CD4-positive, alpha-beta T cell treated with Interleukin-4 for 4 hours (primary cell): Measurements from ENCODE around the gene CYGB.
"Not testable (repeated sequence)": the region's sequence is repeated elsewhere in the genome, so short reads cannot be mapped to it uniquely, and the experiment has no call there.

Source experiments
- DNase-seq: peaks from one replicate; pipeline ENCODE4 v3.0.0-alpha.2; 2020

Gene CYGB

GRCh38 chr17:76566988-76567431, 29.5 kb upstream of the CYGB start:
- DNase-seq = no peak

DNA sequence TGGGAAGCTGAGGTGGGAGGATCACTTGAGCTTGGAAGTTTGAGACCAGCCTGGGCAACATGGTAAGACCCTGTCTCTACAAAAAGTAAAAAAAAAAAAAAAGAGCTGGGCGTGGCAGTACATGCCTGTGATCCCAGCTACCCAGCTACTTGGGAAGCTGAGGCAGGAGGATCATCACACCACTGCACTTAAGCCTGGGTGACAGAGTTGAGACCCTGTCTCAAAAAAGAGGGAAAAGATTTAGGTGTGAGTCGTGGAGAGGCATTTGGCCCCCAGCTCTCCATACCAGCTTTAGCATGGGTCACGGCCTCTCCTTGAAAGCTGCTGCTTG, 29.1 kb upstream of the CYGB start:
- no peak for DNase-seq

GRCh38 chr17:76565728-76566612, 28.5 kb upstream of the CYGB start:
- no peak for DNase-seq

- DNase-seq = peak; percentile 27
These were observed 27.6 kb upstream of the CYGB start for GRCh38 chr17:76564991-76565727.

DNA sequence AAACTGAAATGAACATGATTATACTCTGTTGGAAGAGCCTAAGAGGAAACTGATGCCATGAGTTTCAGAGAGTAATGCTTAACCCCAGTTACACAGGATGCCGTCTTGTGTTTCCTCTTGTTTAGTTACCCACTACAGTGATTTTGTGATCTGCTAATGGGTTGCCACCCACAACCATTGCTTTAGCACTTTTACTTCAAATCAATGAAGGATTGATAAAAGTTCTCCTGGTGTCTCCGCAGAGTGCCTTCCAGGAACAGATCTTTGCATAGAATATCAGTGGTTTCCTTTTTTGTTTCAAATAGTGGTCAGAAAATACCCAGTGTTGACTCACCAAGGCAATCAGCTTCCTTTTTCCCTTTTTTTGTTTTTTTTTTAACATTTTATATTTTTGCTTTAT, 25.9 kb upstream of the CYGB start:
- DNase-seq = peak; percentile 30

GRCh38 chr17:76562734-76563148, 25.2 kb upstream of the CYGB start:
- no peak for DNase-seq

GRCh38 chr17:76561799-76562268, 24.3 kb upstream of the CYGB start:
- no peak for DNase-seq

- DNase-seq = peak; percentile 75
These were observed 23.8 kb upstream of the CYGB start for GRCh38 chr17:76561332-76561731.

GRCh38 chr17:76560877-76561221, 23.3 kb upstream of the CYGB start:
- DNase-seq = no peak

- no peak for DNase-seq
These were observed 22.7 kb upstream of the CYGB start for GRCh38 chr17:76560036-76560876.

GRCh38 chr17:76559460-76559859, 22.0 kb upstream of the CYGB start:
- not testable (repeated sequence) for DNase-seq

DNA sequence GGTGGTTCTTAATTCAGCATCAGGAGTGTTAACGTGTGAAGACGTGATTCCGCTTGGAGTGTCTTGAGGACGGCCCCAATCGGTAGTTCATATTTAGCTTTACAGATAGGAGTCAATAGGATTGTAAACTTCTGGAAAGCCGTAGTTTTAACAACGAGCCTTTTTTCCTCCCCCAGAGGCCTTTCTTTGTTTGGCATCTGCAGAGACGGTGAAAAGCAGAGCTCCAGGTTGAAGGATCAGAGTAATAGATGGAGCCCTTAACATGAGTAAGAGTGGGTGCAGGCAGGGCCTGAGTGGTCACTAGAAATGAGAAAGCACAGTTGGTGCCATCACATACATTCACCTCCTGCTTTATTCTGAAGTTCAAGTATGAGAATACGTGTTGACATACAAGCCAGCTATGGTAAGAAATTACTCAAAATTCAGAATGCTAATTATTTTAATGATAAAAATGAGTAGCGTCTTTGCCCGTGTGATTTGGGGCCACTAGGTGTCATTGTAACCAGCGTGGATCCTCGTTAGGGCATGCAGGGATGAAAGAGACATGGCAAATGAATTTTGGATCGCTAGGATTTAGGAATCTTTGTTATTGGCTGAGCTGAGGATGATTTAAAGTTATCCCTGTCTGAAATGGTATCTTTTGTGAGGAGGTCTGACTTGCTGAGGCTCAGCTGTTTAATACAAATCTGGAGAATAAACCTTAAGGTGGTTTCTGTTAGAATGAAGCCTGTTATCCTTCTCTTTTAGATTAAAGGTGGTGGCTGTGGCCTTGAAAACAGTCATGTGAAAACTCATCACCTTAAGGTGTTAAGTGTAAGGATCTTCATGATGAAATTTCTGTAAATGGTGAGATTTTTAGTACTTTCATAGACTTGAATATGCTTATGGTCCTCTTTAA, 20.9 kb upstream of the CYGB start:
- DNase-seq = peak; percentile 39

DNA sequence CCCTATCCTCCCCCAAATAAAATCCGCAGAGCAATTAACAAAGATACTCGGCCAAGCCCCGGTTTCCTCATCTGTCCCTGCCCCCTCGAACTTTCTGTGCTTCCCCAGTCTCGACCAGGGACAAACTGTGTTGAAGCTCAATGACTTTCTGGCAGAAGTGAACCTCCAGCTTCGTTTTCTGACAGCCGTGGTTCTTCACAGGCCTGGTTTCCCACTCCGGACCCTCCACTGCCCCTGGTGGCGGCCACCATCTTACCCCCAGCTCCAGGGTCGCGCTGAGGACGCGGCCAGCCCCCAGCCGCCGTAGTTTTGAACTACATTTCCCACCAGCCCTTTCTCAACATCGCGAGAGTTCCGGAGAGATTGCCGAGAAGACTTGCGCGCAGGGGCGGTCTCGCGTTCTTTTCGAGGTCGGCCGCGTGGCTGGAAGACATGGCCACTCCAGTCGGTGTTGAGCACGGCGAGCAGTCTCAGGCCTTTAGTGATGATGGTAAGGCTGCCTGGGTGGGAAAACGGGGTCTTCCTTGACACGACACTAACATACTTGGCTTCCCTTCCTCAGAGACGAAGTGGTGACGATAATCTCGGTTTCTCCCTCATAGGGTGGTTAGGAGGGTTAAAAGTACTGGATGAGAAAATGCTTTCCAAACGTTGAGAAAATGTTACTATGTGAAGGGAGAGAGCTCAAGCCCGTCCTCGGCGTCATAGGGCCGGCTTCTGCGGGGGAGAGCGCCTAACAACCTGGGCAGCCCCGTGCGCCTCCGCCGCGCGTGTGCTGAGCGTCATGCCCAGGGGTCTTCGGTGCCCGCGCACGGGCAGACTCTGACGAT, 20.1 kb upstream of the CYGB start:
- peak; percentile 95 for DNase-seq

DNA sequence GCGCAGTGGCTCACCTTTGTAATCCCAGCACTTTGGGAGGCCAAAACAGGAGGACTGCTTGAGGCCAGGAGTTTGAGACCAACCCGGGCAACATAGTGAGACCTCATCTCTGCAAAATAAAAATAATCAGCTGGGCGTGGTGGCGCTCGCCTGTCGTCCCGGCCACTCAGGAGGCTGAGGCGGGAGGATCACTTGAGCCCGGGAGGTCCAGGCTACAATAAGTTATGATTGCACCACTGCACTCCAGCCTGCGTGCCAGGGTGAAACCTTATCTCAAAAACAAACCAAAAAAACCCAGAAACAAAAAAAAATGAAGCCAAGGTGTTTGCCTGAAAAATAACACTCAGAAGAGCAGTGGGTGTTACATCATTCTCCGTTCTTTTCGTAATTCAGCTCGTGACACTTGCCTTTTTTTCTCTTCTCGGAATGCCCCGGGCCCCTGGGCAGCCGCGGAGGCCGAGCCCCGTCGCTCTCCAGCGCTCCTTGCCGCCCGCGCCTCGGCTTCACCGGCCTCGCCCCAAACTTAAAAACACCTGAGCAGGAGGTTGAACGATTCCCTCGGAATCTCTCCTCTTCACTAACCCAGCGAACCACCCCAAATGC, 19.4 kb upstream of the CYGB start:
- DNase-seq = peak; percentile 57

GRCh38 chr17:76554131-76554530, 16.6 kb upstream of the CYGB start:
- no peak for DNase-seq

DNA sequence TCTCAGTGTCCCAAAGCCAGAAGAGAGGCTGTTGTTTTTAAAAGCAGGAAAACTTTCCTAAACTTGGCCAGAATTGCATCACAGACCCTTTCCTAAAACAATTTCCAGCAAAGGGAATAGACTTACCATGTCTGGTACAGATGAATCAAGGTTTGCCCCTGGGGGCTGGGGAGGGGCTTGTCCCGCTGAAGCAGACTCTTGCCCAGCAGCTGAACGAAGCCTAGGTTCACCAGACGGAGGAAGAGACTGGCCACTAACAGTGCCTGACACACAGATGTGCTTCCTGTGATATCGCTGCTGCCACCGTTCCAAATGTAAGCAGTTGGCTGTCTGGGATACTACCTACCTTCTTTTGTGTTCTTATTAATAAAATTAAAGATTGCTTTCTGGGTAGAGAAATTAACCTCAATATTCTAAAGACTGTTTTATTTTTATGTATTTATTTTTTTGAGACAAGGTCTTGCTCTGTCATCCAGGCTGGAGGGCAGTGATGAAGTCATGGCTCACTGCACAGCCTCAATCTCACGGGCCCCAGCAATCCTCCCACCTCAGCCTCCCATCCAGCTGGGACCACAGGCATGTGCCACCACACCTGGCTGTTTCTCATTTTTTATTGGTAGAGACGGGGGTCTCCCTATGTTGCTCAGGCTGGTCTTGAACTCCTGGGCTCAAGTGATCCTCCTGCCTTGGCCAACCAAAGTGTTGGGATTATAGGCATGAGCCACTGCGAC, 15.8 kb upstream of the CYGB start:
- DNase-seq = no peak

DNA sequence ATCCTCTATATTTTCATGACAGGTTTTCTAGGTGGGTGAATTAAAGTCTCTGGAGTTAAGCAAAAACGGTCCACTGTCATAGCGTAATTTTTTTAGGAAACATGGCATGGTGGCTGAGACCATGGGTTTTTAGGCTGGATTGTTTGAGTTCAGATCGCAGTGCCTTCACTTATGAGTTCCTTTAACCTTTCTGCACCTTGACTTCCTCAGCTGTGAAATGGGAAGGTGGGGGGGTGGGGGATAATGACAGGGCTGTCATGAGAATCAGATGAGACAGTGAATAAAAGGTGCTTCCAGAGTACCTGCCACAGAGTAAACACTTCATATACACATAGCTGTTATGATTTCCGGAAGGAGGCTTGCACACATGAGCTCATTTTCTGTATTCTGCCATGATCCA, 14.2 kb upstream of the CYGB start:
- no peak for DNase-seq

GRCh38 chr17:76550712-76551615, 13.5 kb upstream of the CYGB start:
- no peak for DNase-seq

DNA sequence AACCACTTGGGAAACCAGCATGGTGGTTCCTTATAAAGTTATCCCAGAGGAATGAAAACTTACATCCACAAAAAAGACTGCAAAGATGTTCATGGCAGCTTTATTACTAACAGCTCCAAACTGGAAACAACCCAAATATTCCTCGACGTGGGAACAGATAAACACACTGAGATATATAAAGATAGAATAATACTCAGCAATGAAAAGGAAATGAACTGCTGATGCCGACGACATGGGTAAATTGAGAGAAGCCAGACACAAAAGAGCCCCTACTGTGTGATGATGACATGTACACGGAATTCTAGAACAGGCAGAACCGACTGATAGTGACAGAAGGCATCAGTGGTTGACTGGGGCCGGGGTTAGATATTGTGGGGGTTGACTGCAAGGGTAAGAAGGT, 12.0 kb upstream of the CYGB start:
- no peak for DNase-seq
